Activated CD8-positive, alpha-beta T cell treated with anti-CD3 and anti-CD28 coated beads for 36 hours (primary cell): ENCODE measurements around the gene BCAR3. TPM values are rescaled to one million over a fixed set of nuclear protein-coding genes. Genes with fewer than 3 reads are reported as not detected.

ENCODE experiments used
- ATAC-seq: fragments of 200-7000 bp; cut with Tn5 transposase; one replicate; pipeline ENCODE4 v1.10.0; 2021; ENCODE audit warnings: mild to moderate bottlenecking, moderate library complexity
- CTCF ChIA-PET: fragments of 350-600 bp; sonication (Branson Sonifier 250); formaldehyde crosslinking; loops from one replicate; lab custom pipeline; 2021; ENCODE audit warnings: antibody characterized with exemption; lab: Charles Lee
- POLR2A ChIA-PET: fragments of 350-600 bp; sonication (Branson Sonifier 250); formaldehyde crosslinking; loops from one replicate; lab custom pipeline; 2021; ENCODE audit warnings: antibody characterized with exemption; lab: Charles Lee
- DNase-seq: peaks from one replicate; pipeline ENCODE4 v3.0.0-alpha.2; 2020
- H3K27ac Mint-ChIP-seq: one replicate; pipeline ENCODE4 v1.8.0; 2021; ENCODE audit warnings: mild to moderate bottlenecking, mixed read lengths
- H3K27me3 Mint-ChIP-seq: one replicate; pipeline ENCODE4 v1.8.0; 2021; ENCODE audit warnings: mixed read lengths
- H3K36me3 Mint-ChIP-seq: one replicate; pipeline ENCODE4 v1.8.0; 2021; ENCODE audit warnings: low read depth, mixed read lengths
- H3K4me1 Mint-ChIP-seq: one replicate; pipeline ENCODE4 v1.8.0; 2021; ENCODE audit warnings: low read depth, mixed read lengths
- H3K4me3 Mint-ChIP-seq: one replicate; pipeline ENCODE4 v1.8.0; 2021; ENCODE audit warnings: mild to moderate bottlenecking, moderate library complexity, mixed read lengths
- H3K9me3 Mint-ChIP-seq: one replicate; pipeline ENCODE4 v1.8.0; 2021; ENCODE audit warnings: mixed read lengths
- intact Hi-C: fragments of 100-400 bp; cut with micrococcal nuclease; formaldehyde crosslinking; loops from one replicate; pipeline ENCODE4 v1.10.0; 2022
- total RNA-seq, 2 experiments: library from RNA; stranded (reverse); gene quantifications; one replicate each; pipeline ENCODE4 v1.2.3, GENCODE V29; 2021
- TF ChIP-seq, protein P1 (sequence below): fragments of 200-600 bp; IDR thresholded peaks from one replicate; pipeline ENCODE4 v1.8.0; 2022; ENCODE audit warnings: antibody characterized with exemption, mild to moderate bottlenecking

The BCAR3 gene
- total RNA-seq, 2 experiments from 2014 or later, result 0.51 to 0.70 TPM

GRCh38 chr1:93672069-93672468 is 9.6 kb downstream of the BCAR3 start:
- POLR2A ChIA-PET, result interaction anchor here (0.9 kb wide), 1 partner anchor 43 kb away, joined by 3 read pairs; no protein-coding TSS in a partner anchor
- Mint-ChIP-seq H3K36me3 (no peaks in the 10 kb centered on the region), H3K9me3 (no peaks in the 10 kb centered on the region), H3K27ac (no peak overlapping the region), H3K4me1 (no peaks in the 10 kb centered on the region), H3K27me3 (no peaks in the 10 kb centered on the region), H3K4me3 (no peak overlapping the region)
- DNase-seq (no peak), ATAC-seq (no peak)
- CTCF ChIA-PET, result interaction anchor here (0.9 to 2.9 kb wide), 3 partner anchors 9 to 179 kb away, joined by 3 to 12 read pairs (median 3); no protein-coding TSS in a partner anchor
- intact Hi-C loops, result no loop called here
- TF ChIP-seq, protein P1, sequence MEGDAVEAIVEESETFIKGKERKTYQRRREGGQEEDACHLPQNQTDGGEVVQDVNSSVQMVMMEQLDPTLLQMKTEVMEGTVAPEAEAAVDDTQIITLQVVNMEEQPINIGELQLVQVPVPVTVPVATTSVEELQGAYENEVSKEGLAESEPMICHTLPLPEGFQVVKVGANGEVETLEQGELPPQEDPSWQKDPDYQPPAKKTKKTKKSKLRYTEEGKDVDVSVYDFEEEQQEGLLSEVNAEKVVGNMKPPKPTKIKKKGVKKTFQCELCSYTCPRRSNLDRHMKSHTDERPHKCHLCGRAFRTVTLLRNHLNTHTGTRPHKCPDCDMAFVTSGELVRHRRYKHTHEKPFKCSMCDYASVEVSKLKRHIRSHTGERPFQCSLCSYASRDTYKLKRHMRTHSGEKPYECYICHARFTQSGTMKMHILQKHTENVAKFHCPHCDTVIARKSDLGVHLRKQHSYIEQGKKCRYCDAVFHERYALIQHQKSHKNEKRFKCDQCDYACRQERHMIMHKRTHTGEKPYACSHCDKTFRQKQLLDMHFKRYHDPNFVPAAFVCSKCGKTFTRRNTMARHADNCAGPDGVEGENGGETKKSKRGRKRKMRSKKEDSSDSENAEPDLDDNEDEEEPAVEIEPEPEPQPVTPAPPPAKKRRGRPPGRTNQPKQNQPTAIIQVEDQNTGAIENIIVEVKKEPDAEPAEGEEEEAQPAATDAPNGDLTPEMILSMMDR, result no peak

DNA sequence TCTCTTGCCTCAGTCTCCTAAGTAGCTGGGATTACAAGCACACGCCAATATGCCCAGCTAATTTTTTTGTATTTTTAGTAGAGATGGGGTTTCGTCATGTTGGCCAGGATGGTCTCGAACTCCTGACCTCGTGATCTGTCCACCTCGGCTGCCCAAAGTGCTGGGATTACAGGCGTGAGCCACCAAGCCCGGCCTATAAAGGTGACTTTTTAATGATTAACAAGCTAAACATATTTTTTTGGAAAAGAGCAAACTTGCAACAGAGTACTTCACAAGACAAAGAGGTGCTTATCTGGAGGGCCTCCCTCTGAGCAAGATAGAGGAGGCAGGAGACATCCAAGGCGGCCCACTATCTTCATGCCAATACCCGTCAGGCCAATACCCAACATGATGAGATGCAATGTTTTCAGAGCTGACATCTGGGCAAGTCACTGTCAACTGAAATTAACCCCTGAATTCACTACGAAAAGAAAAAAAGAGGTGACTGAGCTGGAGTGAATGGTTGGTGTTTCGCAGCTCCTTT is 10.5 kb downstream of the BCAR3 start:
- TF ChIP-seq, protein P1, result no peak
- no peak overlapping the region for H3K27ac Mint-ChIP-seq
- H3K4me1 Mint-ChIP-seq, result no peaks in the 10 kb centered on the region
- ChIA-PET POLR2A (interaction anchor here (0.9 kb wide), 1 partner anchor 43 kb away, joined by 3 read pairs; no protein-coding TSS in a partner anchor), CTCF (interaction anchor here (0.7 to 2.9 kb wide), 5 partner anchors 38 to 180 kb away, joined by 3 to 12 read pairs (median 4); no protein-coding TSS in a partner anchor)
- no peaks in the 10 kb centered on the region for H3K36me3 Mint-ChIP-seq
- DNase-seq (no peak), ATAC-seq (no peak)
- H3K27me3 Mint-ChIP-seq, result no peaks in the 10 kb centered on the region
- intact Hi-C loops, result no loop called here
- no peak overlapping the region for H3K4me3 Mint-ChIP-seq
- H3K9me3 Mint-ChIP-seq, result no peaks in the 10 kb centered on the region

- no peak overlapping the region for H3K27ac Mint-ChIP-seq
- no peaks in the 10 kb centered on the region for H3K4me1 Mint-ChIP-seq
- ATAC-seq (no peak), DNase-seq (no peak)
- no peak overlapping the region for H3K4me3 Mint-ChIP-seq
- no peaks in the 10 kb centered on the region for H3K9me3 Mint-ChIP-seq
- POLR2A ChIA-PET, result no interaction called here
- TF ChIP-seq, protein P1, result no peak
- CTCF ChIA-PET, result interaction anchor here (0.8 to 2.8 kb wide), 4 partner anchors 37 to 174 kb away, joined by 3 to 8 read pairs (median 4); no protein-coding TSS in a partner anchor
- intact Hi-C loops, result no loop called here
- H3K36me3 Mint-ChIP-seq, result no peaks in the 10 kb centered on the region
- H3K27me3 Mint-ChIP-seq, result peaks cover 4% of the 10 kb centered on the region
Observed at GRCh38 chr1:93670141-93670540, 11.5 kb downstream of the BCAR3 start.

DNA sequence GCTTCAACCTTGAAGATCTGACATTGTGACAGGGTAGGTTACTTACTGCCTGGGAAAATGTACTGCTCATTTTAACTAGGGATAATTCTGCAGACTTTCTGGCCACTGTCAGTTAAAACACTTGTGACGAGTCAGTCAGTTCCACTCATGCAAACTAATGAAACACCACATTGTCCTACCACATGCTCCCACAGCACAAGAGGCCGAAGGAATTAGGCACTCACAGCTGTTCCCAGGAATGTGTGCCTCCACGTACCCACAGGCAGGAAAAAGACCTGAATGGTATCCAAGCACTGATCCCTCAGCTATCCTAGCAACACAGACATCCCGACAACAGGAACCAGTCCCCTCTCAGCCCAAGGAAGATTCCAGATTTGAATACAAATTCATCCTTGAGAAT is 12.3 kb downstream of the BCAR3 start:
- CTCF ChIA-PET, result interaction anchor here (0.8 to 2.8 kb wide), 3 partner anchors 40 to 175 kb away, joined by 3 to 8 read pairs (median 3); no protein-coding TSS in a partner anchor
- Mint-ChIP-seq H3K4me3 (no peak overlapping the region), H3K4me1 (no peaks in the 10 kb centered on the region), H3K36me3 (no peaks in the 10 kb centered on the region), H3K27ac (no peak overlapping the region), H3K27me3 (peaks cover 4% of the 10 kb centered on the region), H3K9me3 (no peaks in the 10 kb centered on the region)
- TF ChIP-seq, protein P1, result no peak
- POLR2A ChIA-PET, result interaction anchor here (0.6 kb wide), 1 partner anchor 284 kb away, joined by 3 read pairs; no protein-coding TSS in a partner anchor
- no peak for DNase-seq
- ATAC-seq, result no peak
- intact Hi-C loops, result no loop called here

DNA sequence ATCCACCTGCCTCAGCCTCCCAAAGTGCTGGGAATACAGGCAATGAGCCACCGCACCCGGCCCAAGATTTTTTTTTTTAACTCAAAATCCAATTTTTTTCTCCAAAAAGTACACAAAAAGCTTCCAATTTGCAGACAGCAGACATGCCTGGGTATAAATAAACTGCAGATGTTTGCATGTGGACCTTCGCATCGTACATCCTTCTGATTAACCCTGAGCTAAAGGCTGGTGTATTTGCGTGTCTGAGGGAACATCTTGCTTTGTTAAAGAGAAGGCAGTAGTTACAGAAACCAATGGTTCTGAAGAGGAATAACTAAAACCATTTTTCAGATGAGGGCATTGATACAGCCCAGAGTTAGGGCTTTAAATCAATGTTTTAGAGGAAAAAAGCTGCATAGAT is 12.7 kb downstream of the BCAR3 start:
- H3K36me3 Mint-ChIP-seq, result no peaks in the 10 kb centered on the region
- H3K9me3 Mint-ChIP-seq, result no peaks in the 10 kb centered on the region
- DNase-seq, result no peak
- peaks cover 4% of the 10 kb centered on the region for H3K27me3 Mint-ChIP-seq
- CTCF ChIA-PET, result interaction anchor here (0.7 to 2.8 kb wide), 3 partner anchors 40 to 175 kb away, joined by 3 to 8 read pairs (median 3); no protein-coding TSS in a partner anchor
- POLR2A ChIA-PET, result interaction anchor here (0.6 kb wide), 1 partner anchor 284 kb away, joined by 3 read pairs; no protein-coding TSS in a partner anchor
- H3K4me1 Mint-ChIP-seq, result no peaks in the 10 kb centered on the region
- H3K27ac Mint-ChIP-seq, result no peak overlapping the region
- intact Hi-C loops, result no loop called here
- TF ChIP-seq, protein P1, result no peak
- ATAC-seq, result no peak
- no peak overlapping the region for H3K4me3 Mint-ChIP-seq
